GM12878 (cell line): ENCODE measurements around the gene SPIRE1. TPM values are rescaled to one million over a fixed set of nuclear protein-coding genes. Genes with fewer than 3 reads are reported as not detected.

Experiments used
- ATAC-seq: fragments of 200-7000 bp; cut with Tn5 transposase; 3 replicates; pipeline ENCODE4 v1.9.1; 2020; ENCODE audit warnings: mild to moderate bottlenecking, moderate library complexity
- BruUV-seq: library from RNA; stranded (reverse); fragments of 400-500 nt; replicated peaks from 2 replicates; lab custom pipeline; 2021; lab: Mats Ljungman, UMichigan
- CTCF ChIA-PET: fragments of 300-600 bp; sonication (Branson Sonifier 250); formaldehyde crosslinking; extraction: SDS; loops from one replicate; lab custom pipeline; 2021; ENCODE audit warnings: inconsistent platforms; lab: Yijun Ruan, JAX
- POLR2A ChIA-PET: fragments of 350-600 bp; formaldehyde crosslinking; extraction: SDS; loops from one replicate; lab custom pipeline; 2021; ENCODE audit warnings: inconsistent platforms; lab: Charles Lee
- RAD21 ChIA-PET: fragments of 300-600 bp; sonication (Branson Sonifier 250); formaldehyde crosslinking; loops from one replicate; lab custom pipeline; 2023; ENCODE audit warnings: antibody characterized with exemption; ENCODE audit not compliant: unreplicated experiment; lab: Charles Lee
- SMC1A ChIA-PET: fragments of 300-600 bp; sonication (Branson Sonifier 250); formaldehyde crosslinking; loops from one replicate; lab custom pipeline; 2023; ENCODE audit not compliant: unreplicated experiment, uncharacterized antibody; lab: Charles Lee
- DNase-seq: peaks from one replicate; pipeline ENCODE4 v3.0.0-alpha.2; 2011; ENCODE audit warnings: low read depth, low spot score
- FAIRE-seq: peaks from 3 replicates; lab custom pipeline; 2011; peaks lifted over from hg19 to GRCh38; lab: Jason Lieb, UNC
- H2AFZ ChIP-seq: 2 replicates; pipeline ENCODE4 v1.6.0; 2011; ENCODE audit warnings: low read depth, low read length, control low read depth; ENCODE audit not compliant: control insufficient read depth
- H3K27ac ChIP-seq: 2 replicates; pipeline ENCODE4 v1.5.1; 2011; ENCODE audit warnings: control low read depth; ENCODE audit not compliant: control insufficient read depth, insufficient read depth
- H3K27me3 ChIP-seq, 2 experiments: replicated peaks in 1 of 2; 2 replicates each; pipeline versions ENCODE4 v1.6.0 to v1.6.1; 2011; ENCODE audit warnings: low read length in 1 of 2; ENCODE audit not compliant: control insufficient read depth in 2 of 2, insufficient read depth in 2 of 2
- H3K36me3 ChIP-seq, 2 experiments: 2 replicates each; pipeline ENCODE4 v1.5.1; 2011; ENCODE audit warnings: low read length in 1 of 2; ENCODE audit not compliant: control insufficient read depth in 2 of 2, insufficient read depth in 2 of 2
- H3K4me1 ChIP-seq: 2 replicates; pipeline ENCODE4 v1.6.1; 2011; ENCODE audit warnings: mild to moderate bottlenecking, low read length, moderate library complexity, mixed read lengths; ENCODE audit not compliant: control insufficient read depth, insufficient read depth
- H3K4me2 ChIP-seq: 2 replicates; pipeline ENCODE4 v1.6.0; 2011; ENCODE audit warnings: control low read depth; ENCODE audit not compliant: control insufficient read depth, insufficient read depth
- H3K4me3 ChIP-seq: fragments of 200-600 bp; sonication (generic); 2 replicates; pipeline ENCODE4 v1.5.1; 2016
- H3K79me2 ChIP-seq: 2 replicates; pipeline ENCODE4 v1.6.0; 2011; ENCODE audit warnings: low read length; ENCODE audit not compliant: control insufficient read depth, insufficient read depth
- H3K9ac ChIP-seq: 2 replicates; pipeline ENCODE4 v1.8.0; 2011; ENCODE audit warnings: low read length, control low read depth, mixed read lengths; ENCODE audit not compliant: control insufficient read depth, insufficient read depth
- H3K9me3 ChIP-seq: replicated peaks from 3 replicates; pipeline ENCODE4 v1.5.1; 2011; ENCODE audit warnings: mild to moderate bottlenecking, low read length; ENCODE audit not compliant: control insufficient read depth, insufficient read depth
- H4K20me1 ChIP-seq: 2 replicates; pipeline ENCODE4 v1.6.0; 2011; ENCODE audit not compliant: control insufficient read depth, insufficient read depth
- ATF7 ChIP-seq: fragments of 450-650 bp; IDR thresholded peaks from 2 replicates; pipeline ENCODE4 v1.6.1; 2016; ENCODE audit warnings: low read depth, mild to moderate bottlenecking
- BCL11A ChIP-seq: IDR thresholded peaks from 2 replicates; pipeline ENCODE4 v1.6.1; 2011; ENCODE audit warnings: low read depth, low read length
- EGR1 ChIP-seq, 2 experiments: IDR thresholded peaks; 1 replicate in 1 of 2; 2 replicates in 1 of 2; pipeline ENCODE4 v1.6.1; 2011 to 2012; ENCODE audit warnings: low read depth in 2 of 2, low read length in 2 of 2, borderline replicate concordance in 1 of 2, mild to moderate bottlenecking in 1 of 2, moderate library complexity in 1 of 2
- KDM1A ChIP-seq: fragments of 200-600 bp; sonication (generic); IDR thresholded peaks from 2 replicates; pipeline ENCODE4 v1.6.1; 2016; ENCODE audit warnings: borderline replicate concordance
- NR2F1 ChIP-seq: fragments of 450-650 bp; conservative IDR thresholded peaks from 2 replicates; pipeline ENCODE4 v1.6.1; 2017; ENCODE audit warnings: mild to moderate bottlenecking
- NRF1 ChIP-seq: conservative IDR thresholded peaks from 2 replicates; pipeline ENCODE4 v1.6.1; 2011; ENCODE audit warnings: mild to moderate bottlenecking, low read depth, low read length, improper control_type of control experiment
- RAD21 ChIP-seq: IDR thresholded peaks from 2 replicates; pipeline ENCODE4 v1.6.1; 2011; ENCODE audit warnings: mild to moderate bottlenecking, low read depth, low read length, moderate library complexity; ENCODE audit not compliant: insufficient read depth
- SIN3A ChIP-seq: IDR thresholded peaks from 2 replicates; pipeline ENCODE4 v1.6.1; 2012; ENCODE audit warnings: low read depth, low read length, improper control_type of control experiment
- ZNF622 ChIP-seq: fragments of 450-650 bp; IDR thresholded peaks from 2 replicates; pipeline ENCODE4 v1.6.1; 2017; ENCODE audit warnings: mild to moderate bottlenecking, inconsistent platforms
- WGBS: methylation state at CpG from one replicate; pipeline ENCODE4 v1.1.6; 2016; ENCODE audit warnings: low lambda C conversion rate; ENCODE audit not compliant: insufficient replicate concordance, insufficient coverage; ENCODE audit errors: missing lambda C conversion rate; 5-methylcytosine and 5-hydroxymethylcytosine counted together
- in situ Hi-C: fragments of 300-500 bp; cut with MboI; formaldehyde crosslinking; loops from 9 replicates; pipeline ENCODE4 v1.14.3; 2018; ENCODE audit warnings: mixed read lengths
- intact Hi-C: fragments of 100-400 bp; cut with micrococcal nuclease; formaldehyde crosslinking; loops from one replicate; pipeline ENCODE4 v1.14.2; 2022; ENCODE audit not compliant: unreplicated experiment
- polyA plus RNA-seq, 11 experiments: library from polyadenylated mRNA; depleted of rRNA in 4 of 11; unstranded in 6 of 11; stranded (reverse) in 5 of 11; fragments of >200 nt; fragmentation: Nextera tagmentation in 4 of 11; fragmentation: Illumina TruSeq in 1 of 11; extraction: Ambion mirVana in 4 of 11; extraction: Trizol in 1 of 11; gene quantifications; 1 replicate in 1 of 11; 2 replicates in 10 of 11; pipeline versions ENCODE4 v1.2.1 to v1.2.3, GENCODE V29; 2011 to 2016; ENCODE audit warnings: inconsistent platforms in 2 of 11, missing spikeins in 2 of 11, low read depth in 1 of 11
- total RNA-seq, 4 experiments: library from RNA; depleted of rRNA in 3 of 4; stranded (reverse); fragments of >200 nt in 3 of 4; fragmentation: Illumina TruSeq in 1 of 4; extraction: Trizol in 1 of 4; gene quantifications; 2 replicates each; pipeline versions ENCODE4 v1.2.1 to v1.2.3, GENCODE V29; 2013 to 2021
- TF ChIP-seq, protein P1 (sequence below): fragments of 450-650 bp; IDR thresholded peaks from 2 replicates; pipeline ENCODE4 v1.6.1; 2017; ENCODE audit warnings: borderline replicate concordance

The SPIRE1 gene
- total and polyA plus RNA-seq, 10 of the 15 experiments (the other 5 are each of a cell fraction or from before 2014, with no cell fraction given), result 0.18 to 9.2 (median 4.3) TPM

DNA sequence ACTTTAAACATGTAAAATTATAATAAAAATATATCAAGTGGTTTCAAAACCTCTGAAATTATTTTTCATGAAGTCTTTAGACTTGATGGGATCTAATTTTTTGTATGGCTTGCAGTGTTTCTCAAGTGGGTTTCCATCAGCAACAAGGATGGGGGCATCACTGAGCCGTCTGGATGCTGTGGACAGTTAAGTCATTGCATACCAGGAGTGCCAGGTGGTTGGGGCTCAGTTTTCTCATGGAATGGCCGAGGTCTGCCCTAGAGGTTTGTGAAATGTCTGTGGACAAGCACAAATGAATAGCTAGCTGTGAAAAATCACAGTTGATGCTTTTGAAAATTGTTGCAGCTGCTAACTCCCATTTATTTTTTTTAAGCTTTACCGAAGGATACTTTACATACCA, 248.4 kb downstream of the SPIRE1 start (continued):
- TF ChIP-seq NR2F1, result no peak
- TF ChIP-seq, all 136 proteins: peak for 0

- BruUV-seq, result no TSS peak
These were observed 249.5 kb downstream of the SPIRE1 start for GRCh38 chr18:12408247-12408869.

More at GRCh38 chr18:12408247-12408869, 249.5 kb downstream of the SPIRE1 start:
- WGBS, result 11% methylated on average over 17 of the region's 32 CpGs
- H3K9ac ChIP-seq, result peak overlapping the region; percentile 76
- ATAC-seq, result no peak
- no peak for DNase-seq
- peak overlapping the region; percentile 98 for H3K4me2 ChIP-seq
- peak overlapping the region; percentile 94 for H2AFZ ChIP-seq
- CTCF ChIA-PET, result interaction anchor here (1.2 to 1.7 kb wide), 2 partner anchors 15 to 31 kb away, joined by 3 to 7 read pairs; no protein-coding TSS in a partner anchor
- peaks cover 16% of the 10 kb centered on the region for H3K79me2 ChIP-seq
- intact Hi-C loops (no loop called here), in situ Hi-C loops (no loop called here)
- SMC1A ChIA-PET, result interaction anchor here (1.2 kb wide), 1 partner anchor 31 kb away, joined by 4 read pairs; the partner anchor contains the start of gene AFG3L2
- no peak for TF ChIP-seq SIN3A
- no peak for TF ChIP-seq NRF1
- peak in 1 of 2 experiments; percentile 24; a peak in 1 of 3 replicates for TF ChIP-seq EGR1 (IDR thresholded peaks at IDR 0.05; ENCODE audit: borderline replicate concordance in 1 of 2, low read depth in 2 of 2, low read length in 2 of 2)
- TF ChIP-seq ATF7, result no peak
- TF ChIP-seq KDM1A, result no peak
- no peak for TF ChIP-seq ZNF622
- TF ChIP-seq, protein P1, sequence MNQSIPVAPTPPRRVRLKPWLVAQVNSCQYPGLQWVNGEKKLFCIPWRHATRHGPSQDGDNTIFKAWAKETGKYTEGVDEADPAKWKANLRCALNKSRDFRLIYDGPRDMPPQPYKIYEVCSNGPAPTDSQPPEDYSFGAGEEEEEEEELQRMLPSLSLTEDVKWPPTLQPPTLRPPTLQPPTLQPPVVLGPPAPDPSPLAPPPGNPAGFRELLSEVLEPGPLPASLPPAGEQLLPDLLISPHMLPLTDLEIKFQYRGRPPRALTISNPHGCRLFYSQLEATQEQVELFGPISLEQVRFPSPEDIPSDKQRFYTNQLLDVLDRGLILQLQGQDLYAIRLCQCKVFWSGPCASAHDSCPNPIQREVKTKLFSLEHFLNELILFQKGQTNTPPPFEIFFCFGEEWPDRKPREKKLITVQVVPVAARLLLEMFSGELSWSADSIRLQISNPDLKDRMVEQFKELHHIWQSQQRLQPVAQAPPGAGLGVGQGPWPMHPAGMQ, result no peak
- TF ChIP-seq BCL11A, result no peak
- TF ChIP-seq RAD21, result no peak
- H3K9me3 ChIP-seq, result no peaks in the 10 kb centered on the region
- H3K4me3 ChIP-seq, result peak overlapping the region; percentile 64
- H3K36me3 ChIP-seq, result no peaks in the 10 kb centered on the region
- H3K27me3 ChIP-seq, result peaks cover 3 to 9% of the 10 kb centered on the region in 2 experiments
- RAD21 ChIA-PET, result interaction anchor here (1.0 to 1.7 kb wide), 2 partner anchors 15 to 32 kb away, joined by 6 to 17 read pairs; partner anchors contain the start of gene AFG3L2
- no peaks in the 10 kb centered on the region for H4K20me1 ChIP-seq
- peak overlapping the region; percentile 68 for H3K27ac ChIP-seq
- peaks cover 4% of the 10 kb centered on the region for H3K4me1 ChIP-seq
- POLR2A ChIA-PET, result interaction anchor here (1.1 to 1.7 kb wide), 2 partner anchors 31 to 32 kb away, joined by 3 to 13 read pairs; partner anchors contain the start of gene AFG3L2
- FAIRE-seq, result peak; percentile 38
